Fibroblast of peridontal ligament (primary cell): ENCODE measurements around the gene MARS2.
"Not testable (repeated sequence)": the region's sequence is repeated elsewhere in the genome, so short reads cannot be mapped to it uniquely, and the experiment has no call there.

Experiments used
- DNase-seq: peaks from one replicate; pipeline ENCODE4 v3.0.0-alpha.2; 2010; ENCODE audit errors: extremely low read depth

The MARS2 gene

DNA sequence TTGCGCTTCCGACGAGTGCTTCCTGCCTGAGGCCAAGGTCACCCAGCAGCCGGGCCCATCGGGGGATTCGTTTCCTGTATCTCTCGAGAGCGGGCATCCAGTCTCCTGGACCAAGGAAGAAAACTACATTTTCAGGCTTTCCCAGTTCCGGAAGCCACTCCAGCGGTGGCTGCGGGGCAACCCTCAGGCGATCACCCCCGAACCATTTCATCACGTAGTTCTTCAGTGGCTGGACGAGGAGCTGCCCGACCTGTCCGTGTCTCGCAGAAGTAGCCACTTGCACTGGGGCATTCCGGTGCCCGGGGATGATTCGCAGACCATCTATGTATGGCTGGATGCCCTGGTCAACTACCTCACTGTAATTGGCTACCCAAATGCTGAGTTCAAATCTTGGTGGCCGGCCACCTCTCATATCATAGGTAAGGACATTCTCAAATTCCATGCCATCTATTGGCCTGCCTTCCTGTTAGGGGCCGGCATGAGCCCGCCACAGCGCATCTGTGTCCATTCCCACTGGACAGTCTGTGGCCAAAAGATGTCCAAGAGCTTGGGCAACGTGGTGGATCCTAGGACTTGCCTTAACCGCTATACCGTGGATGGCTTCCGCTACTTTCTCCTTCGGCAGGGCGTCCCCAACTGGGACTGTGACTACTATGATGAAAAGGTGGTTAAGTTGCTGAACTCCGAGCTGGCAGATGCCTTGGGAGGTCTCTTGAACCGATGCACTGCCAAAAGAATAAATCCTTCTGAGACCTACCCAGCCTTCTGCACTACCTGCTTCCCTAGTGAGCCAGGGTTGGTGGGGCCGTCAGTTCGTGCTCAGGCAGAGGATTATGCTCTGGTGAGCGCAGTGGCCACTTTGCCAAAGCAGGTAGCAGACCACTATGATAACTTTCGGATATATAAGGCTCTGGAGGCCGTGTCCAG is 1.0 kb downstream of the MARS2 start:
- DNase-seq, result no peak

- DNase-seq, result no peak
Measured at GRCh38 chr2:197706839-197707207, 1.7 kb downstream of the MARS2 start.

DNA sequence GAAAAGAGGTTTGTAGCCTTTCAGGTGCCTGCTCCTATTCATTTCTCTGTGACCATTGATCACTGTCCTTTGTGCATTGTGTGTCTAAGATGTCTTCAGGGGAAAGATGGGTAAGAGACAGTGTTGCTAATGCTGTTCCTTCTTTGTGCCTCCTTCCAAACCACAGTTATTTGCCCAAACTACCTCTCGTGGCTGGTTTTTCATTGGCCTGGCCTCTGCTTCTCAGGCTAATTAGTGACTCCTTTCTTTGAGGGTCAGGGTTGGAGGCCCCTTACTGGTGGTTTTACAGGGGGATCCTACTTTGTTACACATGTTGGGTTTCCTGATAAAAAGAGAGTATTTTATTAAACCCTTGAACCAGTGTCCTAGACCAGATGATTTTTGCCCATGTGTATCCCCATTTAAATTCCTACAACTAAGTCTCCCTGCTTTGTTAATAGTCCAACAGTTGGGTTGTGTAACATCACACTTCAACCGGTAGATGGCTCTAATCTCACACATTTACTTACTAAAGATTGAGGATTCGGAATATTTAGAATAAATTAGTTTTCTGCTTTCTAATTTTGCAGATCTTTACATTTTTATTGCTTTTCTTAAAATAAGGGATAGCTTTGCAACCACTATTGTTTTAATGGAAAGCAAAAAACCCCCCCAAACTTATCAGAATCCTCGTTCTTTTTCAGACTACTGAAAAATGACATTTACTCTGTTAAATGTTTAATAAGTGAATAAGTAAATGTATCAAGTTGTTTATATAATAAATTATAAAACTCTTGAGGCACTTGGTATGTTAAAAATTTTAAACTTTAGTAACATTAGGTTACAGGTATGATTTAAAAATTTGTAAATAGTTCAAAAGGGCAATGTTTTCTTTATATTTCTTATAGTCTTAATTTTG is 2.4 kb downstream of the MARS2 start:
- peak; percentile 76 for DNase-seq

GRCh38 chr2:197708331-197708730 is 3.2 kb downstream of the MARS2 start:
- peak; percentile 55 for DNase-seq

GRCh38 chr2:197709140-197709539 is 4.0 kb downstream of the MARS2 start:
- not testable (repeated sequence) for DNase-seq

- DNase-seq, result no peak
Measured at GRCh38 chr2:197710424-197711042, 5.4 kb downstream of the MARS2 start.

- no peak for DNase-seq
Measured at GRCh38 chr2:197711578-197711977, 6.4 kb downstream of the MARS2 start.

DNA sequence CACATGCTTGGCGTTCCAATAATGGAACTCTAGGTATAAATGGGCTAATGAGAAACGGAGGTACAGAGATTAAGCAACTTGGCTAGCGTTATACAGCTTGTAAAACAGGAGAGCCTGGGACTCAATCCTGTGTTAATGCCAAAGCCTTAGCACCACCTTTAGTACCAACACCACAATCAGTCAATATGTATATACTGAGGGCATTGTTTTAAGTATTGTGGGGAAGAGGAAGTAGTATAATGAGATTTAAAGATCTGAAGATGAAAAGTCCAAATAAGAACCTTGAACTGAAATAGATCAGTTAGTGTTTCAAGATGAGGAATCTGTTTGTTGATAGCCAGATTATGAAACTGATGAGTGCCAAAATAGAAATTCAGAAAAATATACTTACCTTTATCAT is 8.1 kb downstream of the MARS2 start:
- DNase-seq, result no peak

- no peak for DNase-seq
Measured at GRCh38 chr2:197717863-197718262, 12.7 kb downstream of the MARS2 start.

DNA sequence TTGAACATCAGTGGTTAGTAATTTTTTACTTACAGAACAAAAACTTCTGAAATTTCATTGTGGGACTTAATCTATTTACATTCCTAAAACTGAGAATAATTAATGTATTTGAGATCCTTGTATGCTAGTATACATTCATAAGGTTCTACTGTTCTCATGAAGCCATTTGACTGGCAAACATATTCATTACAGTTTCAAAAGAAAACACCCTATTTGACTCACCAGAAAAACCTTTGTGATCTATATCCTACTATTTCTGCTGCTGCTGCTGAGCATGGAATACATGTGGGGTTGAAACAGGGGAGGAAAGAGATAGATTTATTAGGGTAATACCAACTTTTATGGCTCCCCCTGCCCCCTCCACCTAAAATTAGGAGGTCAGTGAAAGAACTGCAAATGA is 21.8 kb downstream of the MARS2 start:
- no peak for DNase-seq

- not testable (repeated sequence) for DNase-seq
Measured at GRCh38 chr2:197728555-197729544, 23.7 kb downstream of the MARS2 start.

GRCh38 chr2:197740200-197740599 is 35.0 kb downstream of the MARS2 start:
- DNase-seq, result no peak
